Sciatic nerve (tissue), 2 donors: ENCODE data around the gene RGS7. TPM values are rescaled to one million over a fixed set of nuclear protein-coding genes. Genes with fewer than 3 reads are reported as not detected.
"Not testable (repeated sequence)": the region's sequence is repeated elsewhere in the genome, so short reads cannot be mapped to it uniquely, and the experiment has no call there.

ENCODE experiments used
- ATAC-seq: fragments of 200-7000 bp; cut with Tn5 transposase; one replicate; pipeline ENCODE4 v1.9.1; 2020; ENCODE audit warnings: mild to moderate bottlenecking, moderate library complexity
- DNase-seq: peaks from one replicate; pipeline ENCODE4 v3.0.0-alpha.2; 2020; ENCODE audit warnings: low spot score
- intact Hi-C: fragments of 100-400 bp; cut with DNase I; formaldehyde crosslinking; loops from one replicate; pipeline ENCODE4 v1.14.2; 2022
- total RNA-seq: library from RNA; stranded (reverse); fragmentation: NEBNext Ultra II Directional; extraction: Animal tissue kit (Norgen Biotek cat#: 25700); gene quantifications from one replicate; pipeline ENCODE4 v1.2.1, GENCODE V29; 2021
- donor health status: DM: no; HTN: no; CAD: no.
- donor health status: DM: no; HTN: no; CAD: no.

The RGS7 gene
- total RNA-seq, 1 donor from 2014 or later, result 2.0 TPM

GRCh38 chr1:241165256-241165655 is 191.7 kb downstream of the RGS7 start:
- DNase-seq, intact Hi-C loops, ATAC-seq: not testable (repeated sequence)

- intact Hi-C loops, result no loop called here
- DNase-seq (no peak), ATAC-seq (no peak)
Observed at GRCh38 chr1:241163363-241163762, 193.6 kb downstream of the RGS7 start.

- intact Hi-C loops, result no loop called here
- DNase-seq (no peak), ATAC-seq (no peak)
Observed at GRCh38 chr1:241161188-241161689, 195.8 kb downstream of the RGS7 start.

- DNase-seq (no peak), ATAC-seq (no peak)
- intact Hi-C loops, result no loop called here
Observed at GRCh38 chr1:241157435-241157834, 199.6 kb downstream of the RGS7 start.

GRCh38 chr1:241156231-241156965 is 200.6 kb downstream of the RGS7 start:
- ATAC-seq (no peak), DNase-seq (no peak)
- intact Hi-C loops, result no loop called here

- DNase-seq (no peak), ATAC-seq (no peak)
- intact Hi-C loops, result no loop called here
Observed at GRCh38 chr1:241145881-241146280, 211.1 kb downstream of the RGS7 start.

GRCh38 chr1:241143765-241144442 is 213.1 kb downstream of the RGS7 start:
- no peak for ATAC-seq
- intact Hi-C loops, result no loop called here
- no peak for DNase-seq

GRCh38 chr1:241142493-241142892 is 214.5 kb downstream of the RGS7 start:
- ATAC-seq (no peak), DNase-seq (no peak)
- intact Hi-C loops, result no loop called here

- DNase-seq, ATAC-seq, intact Hi-C loops: not testable (repeated sequence)
Observed at GRCh38 chr1:241141646-241142045, 215.4 kb downstream of the RGS7 start.

GRCh38 chr1:241140670-241141069 is 216.3 kb downstream of the RGS7 start:
- intact Hi-C loops, result no loop called here
- DNase-seq (no peak), ATAC-seq (no peak)

GRCh38 chr1:241139047-241139446 is 218.0 kb downstream of the RGS7 start:
- no peak for ATAC-seq
- intact Hi-C loops, result no loop called here
- no peak for DNase-seq

- no peak for DNase-seq
- ATAC-seq, result no peak
- intact Hi-C loops, result no loop called here
Observed at GRCh38 chr1:241138248-241138647, 218.8 kb downstream of the RGS7 start.

- DNase-seq (no peak), ATAC-seq (no peak)
- intact Hi-C loops, result no loop called here
Observed at GRCh38 chr1:241136389-241136788, 220.6 kb downstream of the RGS7 start.

GRCh38 chr1:241131636-241132194 is 225.3 kb downstream of the RGS7 start:
- DNase-seq (no peak), ATAC-seq (no peak)
- intact Hi-C loops, result no loop called here

GRCh38 chr1:241130881-241131280 is 226.1 kb downstream of the RGS7 start:
- intact Hi-C loops, result no loop called here

GRCh38 chr1:241129207-241129960 is 227.6 kb downstream of the RGS7 start:
- no peak for ATAC-seq
- intact Hi-C loops, result loop anchor here (10.0 kb wide), 1 partner anchor 575 kb away; no protein-coding TSS in a partner anchor
- DNase-seq, result no peak

More at GRCh38 chr1:241130881-241131280, 226.1 kb downstream of the RGS7 start:
- DNase-seq (no peak), ATAC-seq (no peak)

GRCh38 chr1:241125286-241125685 is 231.7 kb downstream of the RGS7 start:
- intact Hi-C loops, result loop anchor here (10.0 kb wide), 1 partner anchor 570 kb away; no protein-coding TSS in a partner anchor
- DNase-seq (no peak), ATAC-seq (no peak)

GRCh38 chr1:241118049-241118448 is 239.0 kb downstream of the RGS7 start:
- ATAC-seq (no peak), DNase-seq (no peak)
- intact Hi-C loops, result no loop called here

- intact Hi-C loops, result no loop called here
- ATAC-seq, result no peak
- no peak for DNase-seq
Observed at GRCh38 chr1:241115784-241116183, 241.2 kb downstream of the RGS7 start.
